ENCODE data around the gene CABS1.

GRCh38 chr4:70299643-70300042, 35.1 kb upstream of the CABS1 start:
- TF ChIP-seq CTCF (IDR thresholded peaks at IDR 0.05; ENCODE audit: extremely low read depth in 1 of 2, insufficient read depth in 1 of 2, low read depth in 1 of 2, low read length in 2 of 2): no peak
- TF ChIP-seq EZH2 (IDR thresholded peaks at IDR 0.05; ENCODE audit: borderline replicate concordance, low read depth, low read length, severe bottlenecking): no peak
- no peak for TF ChIP-seq FOS (IDR thresholded peaks at IDR 0.05; ENCODE audit: borderline replicate concordance, insufficient read depth, low read length)
- TF ChIP-seq POLR2A (IDR thresholded peaks at IDR 0.05; ENCODE audit: low read depth, low read length): no peak
- no peak for TF ChIP-seq POLR2AphosphoS5 (IDR thresholded peaks at IDR 0.05; ENCODE audit: insufficient read depth, low read depth, low read length)
